ENCODE data around the gene ITM2B. TPM values are rescaled to one million over a fixed set of nuclear protein-coding genes. Genes with fewer than 3 reads are reported as not detected.

The ITM2B gene
- 244 to 250 TPM (median 249 TPM) in 3 replicates for total RNA-seq

DNA sequence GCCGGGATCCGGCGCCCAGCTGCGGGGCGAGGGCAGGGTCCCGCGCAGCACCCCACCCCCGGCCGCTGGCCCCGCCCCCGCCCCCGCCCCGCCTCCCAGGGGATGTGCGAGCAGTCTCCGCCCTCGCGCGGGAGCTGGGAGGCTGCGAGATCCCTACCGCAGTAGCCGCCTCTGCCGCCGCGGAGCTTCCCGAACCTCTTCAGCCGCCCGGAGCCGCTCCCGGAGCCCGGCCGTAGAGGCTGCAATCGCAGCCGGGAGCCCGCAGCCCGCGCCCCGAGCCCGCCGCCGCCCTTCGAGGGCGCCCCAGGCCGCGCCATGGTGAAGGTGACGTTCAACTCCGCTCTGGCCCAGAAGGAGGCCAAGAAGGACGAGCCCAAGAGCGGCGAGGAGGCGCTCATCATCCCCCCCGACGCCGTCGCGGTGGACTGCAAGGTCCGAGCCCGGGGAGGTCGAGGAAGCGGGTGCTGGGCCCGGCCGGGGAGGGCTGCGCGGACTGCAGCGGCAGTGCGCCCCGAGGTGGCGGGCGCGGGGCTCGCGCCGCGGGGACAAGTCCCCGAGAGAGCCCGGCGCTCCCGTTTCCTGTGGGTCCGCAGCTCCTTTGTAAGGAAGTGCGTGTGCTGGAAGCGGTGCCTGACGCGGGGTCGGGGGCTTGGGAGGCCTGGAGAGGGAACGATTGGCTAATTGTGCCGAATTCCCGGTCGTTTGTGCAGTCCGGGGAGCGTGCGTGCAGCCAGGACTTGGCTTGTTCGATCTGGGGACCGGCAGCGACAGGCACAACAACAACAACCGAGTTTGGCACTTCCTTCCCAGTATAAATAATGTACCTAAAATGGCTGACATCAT lies at the start of gene ITM2B:
TSS of gene ITM2B (plus strand) at position 161 of the 843 bp plus-strand sequence. CDS start at position 316, 155 bp downstream.
- peak within 1 kb of the TSS; percentile 96 for H3K27ac Mint-ChIP-seq
- peak; percentile 58 to 72 for DNase-seq (ENCODE audit: low spot score in 2 of 2, unreplicated experiment in 2 of 2)
- H3K9me3 Mint-ChIP-seq, result peaks cover 3% of the 10 kb centered on the region
- H3K4me1 Mint-ChIP-seq, result peaks cover 45% of the 10 kb centered on the region
- H3K36me3 Mint-ChIP-seq, result no peaks in the 10 kb centered on the region
- H3K27me3 Mint-ChIP-seq (ENCODE audit: low read depth), result no peaks in the 10 kb centered on the region
- TF ChIP-seq CTCF (IDR thresholded peaks at IDR 0.05; ENCODE audit: unreplicated experiment), result no peak
- H3K4me3 Mint-ChIP-seq, result peak within 1 kb of the TSS; percentile 96

- DNase-seq (ENCODE audit: low spot score in 2 of 2, unreplicated experiment in 2 of 2), result no peak
- H3K4me3 Mint-ChIP-seq, result no peak overlapping the region
- no peak overlapping the region for H3K27ac Mint-ChIP-seq
- H3K9me3 Mint-ChIP-seq, result no peaks in the 10 kb centered on the region
- peaks cover 5% of the 10 kb centered on the region for H3K4me1 Mint-ChIP-seq
- peaks cover 2% of the 10 kb centered on the region for H3K27me3 Mint-ChIP-seq (ENCODE audit: low read depth)
- H3K36me3 Mint-ChIP-seq, result no peaks in the 10 kb centered on the region
- no peak for TF ChIP-seq CTCF (IDR thresholded peaks at IDR 0.05; ENCODE audit: unreplicated experiment)
Measured at GRCh38 chr13:48184260-48184659, 48.7 kb upstream of the ITM2B start.

- Mint-ChIP-seq H3K9me3 (no peaks in the 10 kb centered on the region), H3K4me1 (peaks cover 5% of the 10 kb centered on the region), H3K27ac (no peak overlapping the region), H3K36me3 (no peaks in the 10 kb centered on the region), H3K4me3 (no peak overlapping the region), H3K27me3 (ENCODE audit: low read depth) (peaks cover 2% of the 10 kb centered on the region)
- TF ChIP-seq CTCF (IDR thresholded peaks at IDR 0.05; ENCODE audit: unreplicated experiment), result no peak
- DNase-seq (ENCODE audit: low spot score in 2 of 2, unreplicated experiment in 2 of 2), result no peak
Measured at GRCh38 chr13:48185018-48185417, 48.0 kb upstream of the ITM2B start.

- DNase-seq (ENCODE audit: low spot score in 2 of 2, unreplicated experiment in 2 of 2), result no peak
- Mint-ChIP-seq H3K36me3 (no peaks in the 10 kb centered on the region), H3K27ac (no peak overlapping the region), H3K4me1 (peaks cover under 1% of the 10 kb centered on the region), H3K9me3 (no peaks in the 10 kb centered on the region), H3K4me3 (no peak overlapping the region), H3K27me3 (ENCODE audit: low read depth) (peaks cover 2% of the 10 kb centered on the region)
- TF ChIP-seq CTCF (IDR thresholded peaks at IDR 0.05; ENCODE audit: unreplicated experiment), result no peak
Measured at GRCh38 chr13:48186722-48187121, 46.3 kb upstream of the ITM2B start.

- TF ChIP-seq CTCF (IDR thresholded peaks at IDR 0.05; ENCODE audit: unreplicated experiment), result no peak
- no peak overlapping the region for H3K4me3 Mint-ChIP-seq
Measured at GRCh38 chr13:48188131-48188530, 44.9 kb upstream of the ITM2B start.

More at GRCh38 chr13:48188131-48188530, 44.9 kb upstream of the ITM2B start:
- no peak overlapping the region for H3K27ac Mint-ChIP-seq
- H3K36me3 Mint-ChIP-seq, result no peaks in the 10 kb centered on the region
- no peaks in the 10 kb centered on the region for H3K4me1 Mint-ChIP-seq
- H3K27me3 Mint-ChIP-seq (ENCODE audit: low read depth), result peaks cover 2% of the 10 kb centered on the region
- DNase-seq (ENCODE audit: low spot score in 2 of 2, unreplicated experiment in 2 of 2), result no peak
- no peaks in the 10 kb centered on the region for H3K9me3 Mint-ChIP-seq
